ENCODE data around the gene SUN5. TPM values are rescaled to one million over a fixed set of nuclear protein-coding genes. Genes with fewer than 3 reads are reported as not detected.

Gene SUN5
- total RNA-seq, 6 experiments from 2014 or later, result not detected

DNA sequence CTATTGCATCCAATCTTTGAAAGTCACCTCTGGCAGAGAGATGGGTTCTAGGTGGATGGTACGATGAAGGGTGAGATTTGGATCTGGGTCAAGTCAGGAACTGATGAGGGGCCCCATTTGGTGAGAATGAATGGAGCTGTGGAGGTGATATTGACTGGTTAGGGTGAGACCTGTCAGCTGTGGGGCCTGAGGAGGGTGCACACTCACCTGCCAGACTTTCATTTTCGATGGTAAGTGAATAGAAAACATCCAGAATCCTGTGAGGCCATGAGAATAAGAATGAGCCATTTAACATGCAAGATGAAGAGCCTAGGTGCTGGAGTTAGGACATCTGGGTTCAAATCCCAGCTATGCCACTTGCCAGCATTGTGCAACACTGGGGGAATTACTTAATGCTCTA, 6.8 kb downstream of the SUN5 start:
- intact Hi-C loops (cut with DNase I), result no loop called here
- ATAC-seq, result no peak

DNA sequence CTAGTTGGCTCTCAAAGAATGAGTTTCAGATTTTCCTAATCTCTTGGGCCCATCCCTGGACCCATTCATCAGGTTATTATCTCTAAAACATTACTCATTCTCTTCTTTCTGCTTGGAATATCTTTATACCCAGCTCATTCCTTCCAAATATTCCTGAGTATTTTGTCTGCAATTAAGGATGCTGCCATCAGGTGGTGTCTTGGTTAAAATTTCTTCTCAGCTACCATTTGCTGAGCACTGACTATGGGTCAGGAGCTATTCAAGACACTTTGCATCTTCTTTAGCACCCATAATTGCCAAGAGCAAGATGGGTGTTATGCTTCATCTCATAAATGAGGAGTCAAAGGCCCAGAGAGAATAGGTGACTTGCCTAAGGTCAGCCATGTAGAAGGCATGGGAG, 8.4 kb downstream of the SUN5 start:
- no peaks in the 10 kb centered on the region for H3K36me3 ChIP-seq
- no peaks in the 10 kb centered on the region for H3K9me3 ChIP-seq
- H3K4me1 ChIP-seq, result no peaks in the 10 kb centered on the region
- DNase-seq (no peak), ATAC-seq (no peak)
- no peaks in the 10 kb centered on the region for H3K27me3 ChIP-seq
- intact Hi-C loops (cut with DNase I), result no loop called here
- TF ChIP-seq POLR2A (IDR thresholded peaks at IDR 0.05), result no peak
- TF ChIP-seq, protein P1, sequence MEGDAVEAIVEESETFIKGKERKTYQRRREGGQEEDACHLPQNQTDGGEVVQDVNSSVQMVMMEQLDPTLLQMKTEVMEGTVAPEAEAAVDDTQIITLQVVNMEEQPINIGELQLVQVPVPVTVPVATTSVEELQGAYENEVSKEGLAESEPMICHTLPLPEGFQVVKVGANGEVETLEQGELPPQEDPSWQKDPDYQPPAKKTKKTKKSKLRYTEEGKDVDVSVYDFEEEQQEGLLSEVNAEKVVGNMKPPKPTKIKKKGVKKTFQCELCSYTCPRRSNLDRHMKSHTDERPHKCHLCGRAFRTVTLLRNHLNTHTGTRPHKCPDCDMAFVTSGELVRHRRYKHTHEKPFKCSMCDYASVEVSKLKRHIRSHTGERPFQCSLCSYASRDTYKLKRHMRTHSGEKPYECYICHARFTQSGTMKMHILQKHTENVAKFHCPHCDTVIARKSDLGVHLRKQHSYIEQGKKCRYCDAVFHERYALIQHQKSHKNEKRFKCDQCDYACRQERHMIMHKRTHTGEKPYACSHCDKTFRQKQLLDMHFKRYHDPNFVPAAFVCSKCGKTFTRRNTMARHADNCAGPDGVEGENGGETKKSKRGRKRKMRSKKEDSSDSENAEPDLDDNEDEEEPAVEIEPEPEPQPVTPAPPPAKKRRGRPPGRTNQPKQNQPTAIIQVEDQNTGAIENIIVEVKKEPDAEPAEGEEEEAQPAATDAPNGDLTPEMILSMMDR (IDR thresholded peaks at IDR 0.05), result peak in 1 of 4 donors; percentile 9
- H3K4me3 ChIP-seq, result no peak overlapping the region
- H3K27ac ChIP-seq, result no peak overlapping the region

More for the DNA sequence above, 6.8 kb downstream of the SUN5 start:
- DNase-seq, result no peak
- 64% methylated on average over 2 of the region's 2 CpGs for WGBS (ENCODE audit: insufficient coverage, low coverage, low lambda C conversion rate, missing lambda C conversion rate)
- no peak overlapping the region for H3K27ac ChIP-seq
- TF ChIP-seq POLR2A (IDR thresholded peaks at IDR 0.05), result no peak
- H3K4me1 ChIP-seq, result no peaks in the 10 kb centered on the region
- H3K36me3 ChIP-seq, result no peaks in the 10 kb centered on the region
- H3K27me3 ChIP-seq, result no peaks in the 10 kb centered on the region
- H3K9me3 ChIP-seq, result no peaks in the 10 kb centered on the region
- no peak overlapping the region for H3K4me3 ChIP-seq

DNA sequence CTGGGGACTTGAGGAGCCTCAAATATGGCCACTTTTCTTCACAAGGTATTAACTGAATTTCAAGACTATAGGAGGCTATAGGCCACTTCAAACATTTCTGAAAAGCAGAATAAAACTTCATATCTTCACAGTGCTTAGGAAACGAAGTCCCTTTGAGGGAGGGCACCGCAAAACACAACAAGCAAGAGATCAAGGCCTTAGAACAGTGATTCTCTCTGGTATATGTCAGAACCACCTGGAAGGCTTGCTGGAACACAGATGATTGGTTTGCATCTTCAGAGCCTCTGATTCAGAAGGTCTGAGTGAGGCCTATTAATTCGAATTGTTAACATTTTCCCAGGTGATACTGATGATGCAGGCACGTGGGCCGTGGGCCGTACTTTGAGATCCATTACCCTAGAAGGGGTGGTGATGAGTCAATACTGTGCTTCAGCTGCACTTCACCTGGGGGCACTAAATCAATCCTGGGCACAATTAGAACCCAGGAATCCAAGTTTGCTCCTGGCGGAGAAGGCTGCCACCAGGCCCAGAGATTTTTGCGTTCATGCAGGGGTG, 10.7 kb downstream of the SUN5 start:
- Histone ChIP-seq H3K4me1 (no peaks in the 10 kb centered on the region), H3K27me3 (no peaks in the 10 kb centered on the region), H3K36me3 (no peaks in the 10 kb centered on the region), H3K27ac (no peak overlapping the region), H3K9me3 (no peaks in the 10 kb centered on the region), H3K4me3 (no peak overlapping the region)
- DNase-seq (no peak), ATAC-seq (no peak)
- intact Hi-C loops (cut with DNase I), result no loop called here
- no peak for TF ChIP-seq POLR2A (IDR thresholded peaks at IDR 0.05)
- 35% methylated on average over 7 of the region's 8 CpGs for WGBS (ENCODE audit: insufficient coverage, low coverage, low lambda C conversion rate, missing lambda C conversion rate)

DNA sequence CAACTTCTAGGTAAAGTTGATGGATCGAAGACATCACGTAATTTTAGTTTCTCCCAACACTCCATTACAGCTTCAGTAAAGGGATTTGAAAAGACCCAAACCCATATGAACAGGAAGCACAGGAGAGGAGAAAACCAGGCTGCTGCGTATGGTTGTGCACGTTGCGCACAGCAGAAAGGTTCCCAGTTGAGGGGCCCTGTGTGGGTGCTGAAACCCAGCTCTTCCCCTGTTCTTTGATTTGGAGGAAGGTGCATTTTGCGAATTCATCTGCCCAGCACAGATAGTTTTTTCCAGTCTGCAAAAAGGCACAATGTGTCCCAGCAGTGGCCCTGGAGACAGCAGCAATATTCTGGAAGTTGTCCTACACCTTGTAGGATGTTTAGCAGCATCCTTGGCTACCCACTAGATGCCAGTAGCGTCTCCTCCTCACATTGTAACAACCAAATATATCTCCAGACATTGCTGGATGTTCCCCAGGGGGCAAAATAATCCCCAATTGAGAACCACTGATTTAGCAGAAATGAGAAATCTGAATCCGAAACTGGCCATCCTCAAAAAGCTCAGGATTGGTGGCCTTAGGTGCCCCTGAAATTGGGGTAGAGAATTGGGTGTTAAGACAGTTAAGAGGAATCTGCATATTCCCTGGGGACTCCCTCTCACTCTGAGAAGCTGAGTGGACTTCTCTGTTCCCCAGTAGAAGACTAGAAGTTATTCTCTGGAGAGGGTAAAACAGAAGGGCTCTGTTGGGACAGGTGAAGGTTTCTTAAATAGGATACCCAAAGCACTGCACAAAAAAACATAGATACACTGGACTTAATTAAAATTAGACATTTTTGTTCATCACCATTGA, 12.2 kb downstream of the SUN5 start:
- 64% methylated on average over 7 of the region's 8 CpGs for WGBS (ENCODE audit: insufficient coverage, low coverage, low lambda C conversion rate, missing lambda C conversion rate)
- intact Hi-C loops (cut with DNase I), result no loop called here
- Histone ChIP-seq H3K27ac (no peak overlapping the region), H3K4me3 (no peak overlapping the region), H3K36me3 (no peaks in the 10 kb centered on the region), H3K9me3 (no peaks in the 10 kb centered on the region), H3K27me3 (no peaks in the 10 kb centered on the region), H3K4me1 (no peaks in the 10 kb centered on the region)
- ATAC-seq (no peak), DNase-seq (no peak)
- TF ChIP-seq POLR2A (IDR thresholded peaks at IDR 0.05), result no peak
- TF ChIP-seq, protein P1 (IDR thresholded peaks at IDR 0.05), result no peak

DNA sequence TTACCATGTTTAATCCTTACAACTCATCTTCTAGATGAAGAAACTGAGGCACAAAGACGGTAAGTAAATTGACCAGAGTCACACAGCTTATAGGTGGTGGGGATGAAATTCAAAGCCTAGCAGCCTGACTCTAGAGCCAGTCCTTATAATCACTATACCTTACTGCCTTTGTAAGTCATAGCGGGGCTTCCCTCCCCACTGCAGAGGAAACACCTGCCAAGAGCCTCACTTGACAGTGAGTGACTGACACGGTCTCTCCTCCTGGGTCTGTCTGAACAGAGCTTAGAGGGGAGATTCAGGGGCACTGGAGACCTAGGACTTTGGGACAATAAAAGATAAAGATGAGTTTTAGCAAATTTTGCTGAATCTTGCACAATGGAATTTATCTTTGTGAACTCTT, 12.8 kb downstream of the SUN5 start:
- H3K4me1 ChIP-seq, result no peaks in the 10 kb centered on the region
- no peaks in the 10 kb centered on the region for H3K27me3 ChIP-seq
- no peaks in the 10 kb centered on the region for H3K36me3 ChIP-seq
- DNase-seq (no peak), ATAC-seq (no peak)
- no peak overlapping the region for H3K27ac ChIP-seq
- WGBS (ENCODE audit: insufficient coverage, low coverage, low lambda C conversion rate, missing lambda C conversion rate), result 23% methylated on average over 2 of the region's 3 CpGs
- H3K9me3 ChIP-seq, result no peaks in the 10 kb centered on the region
- H3K4me3 ChIP-seq, result no peak overlapping the region
- intact Hi-C loops (cut with DNase I), result no loop called here
- TF ChIP-seq, protein P1 (IDR thresholded peaks at IDR 0.05), result no peak
- TF ChIP-seq POLR2A (IDR thresholded peaks at IDR 0.05), result no peak
